Breast epithelium (tissue), 3 donors: ENCODE data around the gene NQO2.

Source experiments
- POLR2A ChIP-seq: fragments of 450-650 bp; IDR thresholded peaks from one replicate; pipeline ENCODE4 v1.6.1; 2016; ENCODE audit warnings: antibody characterized with exemption, mild to moderate bottlenecking, moderate library complexity
- TF ChIP-seq, protein P1 (sequence below), 3 donors: fragments of 450-650 bp; IDR thresholded peaks; one replicate each; pipeline ENCODE4 v1.5.1; 2016 to 2017; ENCODE audit warnings: antibody characterized with exemption in 3 of 3, mild to moderate bottlenecking in 3 of 3, moderate library complexity in 3 of 3

DNA sequence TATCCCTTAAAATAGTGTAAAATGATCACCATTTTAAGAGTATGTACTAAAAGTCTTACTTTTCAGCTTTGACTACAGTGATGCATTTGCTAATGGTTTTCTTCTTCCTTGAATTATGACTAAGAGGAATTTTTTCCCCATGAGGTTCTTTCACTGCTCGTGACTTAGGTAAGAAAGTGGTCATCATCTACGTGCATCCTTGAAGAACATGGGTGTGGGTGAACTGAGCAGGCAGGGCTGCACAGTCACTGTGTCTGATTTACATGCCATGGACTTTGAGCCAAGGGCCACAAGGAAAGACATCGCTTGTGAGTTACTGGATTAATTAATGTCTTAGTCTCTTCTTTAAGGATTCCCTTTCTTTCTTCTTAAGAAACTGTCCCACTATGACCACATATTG lies 33.3 kb downstream of the NQO2 start:
- TF ChIP-seq, protein P1, sequence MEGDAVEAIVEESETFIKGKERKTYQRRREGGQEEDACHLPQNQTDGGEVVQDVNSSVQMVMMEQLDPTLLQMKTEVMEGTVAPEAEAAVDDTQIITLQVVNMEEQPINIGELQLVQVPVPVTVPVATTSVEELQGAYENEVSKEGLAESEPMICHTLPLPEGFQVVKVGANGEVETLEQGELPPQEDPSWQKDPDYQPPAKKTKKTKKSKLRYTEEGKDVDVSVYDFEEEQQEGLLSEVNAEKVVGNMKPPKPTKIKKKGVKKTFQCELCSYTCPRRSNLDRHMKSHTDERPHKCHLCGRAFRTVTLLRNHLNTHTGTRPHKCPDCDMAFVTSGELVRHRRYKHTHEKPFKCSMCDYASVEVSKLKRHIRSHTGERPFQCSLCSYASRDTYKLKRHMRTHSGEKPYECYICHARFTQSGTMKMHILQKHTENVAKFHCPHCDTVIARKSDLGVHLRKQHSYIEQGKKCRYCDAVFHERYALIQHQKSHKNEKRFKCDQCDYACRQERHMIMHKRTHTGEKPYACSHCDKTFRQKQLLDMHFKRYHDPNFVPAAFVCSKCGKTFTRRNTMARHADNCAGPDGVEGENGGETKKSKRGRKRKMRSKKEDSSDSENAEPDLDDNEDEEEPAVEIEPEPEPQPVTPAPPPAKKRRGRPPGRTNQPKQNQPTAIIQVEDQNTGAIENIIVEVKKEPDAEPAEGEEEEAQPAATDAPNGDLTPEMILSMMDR (IDR thresholded peaks at IDR 0.05), result no peak
- no peak for TF ChIP-seq POLR2A
